NCI-H748 (cell line): Measurements from ENCODE around the gene NRXN3.

ENCODE experiments used
- DNase-seq: peaks from one replicate; lab custom pipeline; 2025; ENCODE audit not compliant: unreplicated experiment; lab: John Stamatoyannopoulos, UW

NRXN3 gene

GRCh38 chr14:78875049-78875448, 704.9 kb downstream of the NRXN3 start:
- no peak for DNase-seq

DNA sequence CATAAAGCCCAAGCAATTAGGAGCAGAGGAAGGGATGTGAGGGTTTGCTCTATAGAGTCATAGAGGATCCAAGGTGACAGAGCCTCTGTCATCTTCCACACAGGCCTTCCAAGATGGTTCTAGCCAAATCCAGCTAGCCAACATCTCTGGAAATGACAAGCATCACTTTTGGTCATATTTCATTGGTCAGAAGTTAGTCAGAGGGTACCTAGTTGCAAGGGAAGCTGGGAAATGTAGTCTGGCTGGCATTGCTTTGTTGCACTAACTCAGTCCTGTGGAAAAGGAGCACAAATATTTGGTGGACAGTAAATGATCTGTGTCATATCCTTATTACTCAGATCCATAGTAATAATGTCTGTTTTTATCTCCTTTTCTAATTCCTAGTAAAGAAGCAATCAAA, 715.7 kb downstream of the NRXN3 start:
- no peak for DNase-seq

DNA sequence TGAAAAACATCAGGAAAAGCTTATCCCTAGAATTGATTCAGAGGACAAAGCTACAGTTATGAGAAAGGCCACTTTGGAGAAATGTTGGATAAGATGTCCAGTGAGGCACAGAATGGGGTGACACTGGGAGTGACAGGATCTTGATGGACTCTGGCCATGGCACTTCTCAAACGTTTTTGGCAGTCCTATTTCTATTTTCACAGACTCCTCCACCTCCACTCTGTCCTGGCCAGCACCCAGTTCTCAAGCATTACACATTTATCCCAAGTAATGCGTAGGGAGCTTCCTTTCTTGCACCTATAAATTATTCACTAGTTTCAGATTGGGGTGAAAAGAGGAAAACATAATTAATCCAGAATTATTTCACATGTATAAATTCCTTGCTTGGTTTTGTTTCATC, 727.3 kb downstream of the NRXN3 start:
- DNase-seq: no peak

GRCh38 chr14:78902010-78902623, 731.9 kb downstream of the NRXN3 start:
- peak; percentile 61 for DNase-seq

GRCh38 chr14:78904094-78904493, 733.9 kb downstream of the NRXN3 start:
- DNase-seq: peak; percentile 29

- DNase-seq: no peak
Observed at GRCh38 chr14:78917462-78917861, 747.3 kb downstream of the NRXN3 start.

- no peak for DNase-seq
Observed at GRCh38 chr14:78921856-78922255, 751.7 kb downstream of the NRXN3 start.

GRCh38 chr14:78927261-78927660, 757.1 kb downstream of the NRXN3 start:
- DNase-seq: no peak

DNA sequence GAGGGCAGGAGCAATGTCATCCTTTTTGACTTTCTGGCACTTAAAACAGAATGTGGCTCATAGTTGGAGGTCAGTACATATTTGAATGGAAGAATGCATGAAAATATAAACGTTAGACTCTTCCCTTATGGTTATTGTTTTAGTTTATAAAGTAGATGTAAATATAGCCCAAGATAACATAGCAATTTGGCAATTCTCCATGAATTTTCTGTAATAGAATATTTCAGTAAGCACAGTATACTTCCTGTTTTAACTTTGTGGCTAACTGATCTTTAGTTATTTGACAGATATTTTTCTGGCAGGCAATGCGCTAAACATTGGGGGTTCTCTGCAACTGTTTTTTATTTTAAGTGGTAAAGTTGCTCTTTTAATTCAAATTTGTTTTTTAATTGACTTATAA, 763.0 kb downstream of the NRXN3 start:
- DNase-seq: no peak

GRCh38 chr14:78933948-78934524, 763.9 kb downstream of the NRXN3 start:
- DNase-seq: peak; percentile 20

DNA sequence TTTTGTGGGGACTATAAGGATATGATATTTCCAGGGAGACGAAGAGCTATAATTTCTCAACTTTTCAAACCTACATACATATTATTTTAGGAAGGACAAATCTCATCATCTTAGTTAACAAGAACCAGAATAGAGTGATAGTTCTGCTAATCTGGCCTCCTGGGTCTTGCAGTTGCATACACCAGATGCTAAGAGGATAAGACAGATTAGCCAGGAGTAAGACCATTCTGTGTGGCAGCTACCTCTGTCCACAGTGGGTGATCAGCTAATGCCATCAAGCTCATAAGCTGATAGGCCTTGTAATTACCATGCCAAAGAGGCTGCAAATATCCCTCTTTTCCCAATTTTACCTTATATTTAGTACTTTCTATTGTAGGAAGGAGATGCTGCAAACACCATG, 776.8 kb downstream of the NRXN3 start:
- no peak for DNase-seq

- DNase-seq: no peak
Observed at GRCh38 chr14:78947681-78948080, 777.5 kb downstream of the NRXN3 start.

GRCh38 chr14:78950649-78951048, 780.5 kb downstream of the NRXN3 start:
- no peak for DNase-seq

DNA sequence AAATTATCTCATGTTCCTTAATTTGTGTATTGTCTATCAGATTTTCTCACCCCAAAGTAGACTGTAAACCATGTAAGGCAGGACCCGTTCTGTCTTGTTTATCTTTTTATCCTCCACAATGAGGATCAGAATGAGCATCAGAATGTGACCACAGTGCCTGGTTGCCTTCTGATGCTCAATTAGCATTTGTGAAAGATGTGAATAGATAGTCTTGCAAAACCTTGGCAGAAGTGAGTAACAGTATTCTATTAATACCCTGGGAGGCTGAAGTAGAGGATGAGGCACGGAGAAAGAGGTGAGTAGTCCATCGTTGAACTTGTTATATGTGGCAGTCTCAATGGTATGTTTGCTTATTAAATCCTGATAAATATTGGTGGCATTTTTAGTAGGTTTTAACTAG, 781.4 kb downstream of the NRXN3 start:
- no peak for DNase-seq

- DNase-seq: peak; percentile 65
Observed at GRCh38 chr14:78959674-78960264, 789.6 kb downstream of the NRXN3 start.

- DNase-seq: no peak
Observed at GRCh38 chr14:78967111-78967809, 797.1 kb downstream of the NRXN3 start.

- DNase-seq: no peak
Observed at GRCh38 chr14:78968265-78968664, 798.1 kb downstream of the NRXN3 start.

- peak; percentile 98 for DNase-seq
Observed at GRCh38 chr14:78970677-78971076, 800.5 kb downstream of the NRXN3 start.

GRCh38 chr14:78972440-78972839, 802.3 kb downstream of the NRXN3 start:
- DNase-seq: no peak

DNA sequence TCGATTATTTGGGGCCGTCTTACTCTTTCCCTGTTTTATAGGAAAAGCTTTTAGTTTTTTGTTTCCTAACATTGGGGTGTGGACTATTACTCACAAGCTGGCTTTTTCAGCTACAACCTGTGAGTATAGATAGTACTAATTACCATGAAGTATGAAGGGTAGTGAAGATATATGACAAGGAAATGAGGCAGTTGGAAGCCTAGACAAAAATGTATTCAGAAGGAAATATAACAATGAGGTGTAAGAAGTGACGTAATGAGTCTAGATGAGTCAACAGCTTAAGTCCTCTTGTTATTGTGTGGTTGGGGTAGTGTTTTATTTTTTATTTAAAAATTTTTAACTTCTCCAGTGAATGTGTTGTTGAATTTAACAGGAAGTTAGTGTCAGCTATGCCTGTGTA, 804.5 kb downstream of the NRXN3 start:
- no peak for DNase-seq

DNA sequence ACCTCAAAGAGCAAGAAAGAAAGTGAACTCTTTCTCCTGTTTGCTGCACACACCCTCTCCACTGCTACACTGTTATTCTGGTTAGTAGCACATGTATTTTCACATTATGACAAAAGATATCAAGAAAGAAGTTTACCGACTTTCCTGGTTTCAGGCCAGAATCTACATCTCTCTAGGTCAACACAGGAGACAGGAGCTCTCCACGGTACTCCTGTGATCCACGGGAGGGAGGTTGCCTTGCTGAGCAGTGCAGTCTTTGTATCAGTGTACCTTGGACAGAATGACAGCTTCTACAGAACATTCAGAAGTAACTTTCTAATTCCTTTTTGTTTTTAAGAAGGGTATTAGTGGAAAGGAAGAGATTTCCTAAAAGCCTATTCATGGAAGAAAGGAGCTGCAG, 805.6 kb downstream of the NRXN3 start:
- no peak for DNase-seq

DNA sequence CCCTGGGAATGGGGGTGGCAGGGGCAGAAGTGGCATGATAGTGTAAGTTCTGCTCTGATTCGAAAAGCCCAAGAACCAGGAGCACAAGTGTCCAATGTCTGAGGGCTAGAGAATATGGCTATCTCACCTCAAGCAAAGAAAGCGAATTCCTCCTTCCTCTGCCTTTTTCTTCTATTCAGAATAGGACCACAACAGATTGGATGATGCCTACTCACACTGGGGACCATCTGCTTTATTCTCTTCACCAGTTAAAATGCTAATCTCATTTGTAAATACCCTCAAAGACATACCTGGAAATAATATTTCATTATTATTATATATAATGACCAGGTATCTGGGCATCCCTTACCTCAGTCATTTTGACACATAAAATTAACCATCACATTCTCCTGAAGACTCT, 808.7 kb downstream of the NRXN3 start:
- no peak for DNase-seq
